Transverse colon (tissue), 4 donors: ENCODE measurements around the gene TEKT2. TPM values are rescaled to one million over a fixed set of nuclear protein-coding genes. Genes with fewer than 3 reads are reported as not detected.

ENCODE experiments used
- DNase-seq: peaks from one replicate; pipeline ENCODE4 v3.0.0-alpha.2; 2019
- H3K27ac ChIP-seq, 4 donors: fragments of 200-600 bp; sonication (generic); 2 replicates each; pipeline ENCODE4 v1.5.1; 2016 to 2018; ENCODE audit warnings: inconsistent platforms in 4 of 4
- H3K27me3 ChIP-seq: fragments of 200-600 bp; sonication (generic); 2 replicates; pipeline ENCODE4 v1.5.1; 2017; ENCODE audit warnings: inconsistent platforms
- H3K36me3 ChIP-seq, 4 donors: fragments of 200-600 bp; sonication (generic); 2 replicates each; pipeline ENCODE4 v1.5.1; 2017 to 2019; ENCODE audit warnings: inconsistent platforms in 4 of 4
- H3K4me1 ChIP-seq, 4 donors: fragments of 200-600 bp; sonication (generic); 2 replicates each; pipeline ENCODE4 v1.5.1; 2017 to 2020; ENCODE audit warnings: inconsistent platforms in 4 of 4
- H3K4me3 ChIP-seq, 4 donors: fragments of 200-600 bp; sonication (generic); 1 replicate in 1 of 4; 2 replicates in 3 of 4; pipeline versions ENCODE4 v1.5.1 to v1.6.1; 2017 to 2019; ENCODE audit warnings: inconsistent platforms in 4 of 4
- H3K9me3 ChIP-seq, 2 donors: fragments of 200-600 bp; sonication (generic); 2 replicates each; pipeline ENCODE4 v1.5.1; 2017 to 2019; ENCODE audit warnings: inconsistent platforms in 2 of 2
- EP300 ChIP-seq: sonication (generic); formaldehyde crosslinking; IDR thresholded peaks from one replicate; pipeline ENCODE4 v1.6.1; 2017; ENCODE audit warnings: antibody characterized with exemption, low read depth
- POLR2A ChIP-seq: fragments of 450-650 bp; IDR thresholded peaks from one replicate; pipeline ENCODE4 v1.6.1; 2016; ENCODE audit warnings: antibody characterized with exemption, mild to moderate bottlenecking, moderate library complexity
- POLR2AphosphoS5 ChIP-seq, 3 donors: sonication (generic); formaldehyde crosslinking; IDR thresholded peaks; one replicate each; pipeline ENCODE4 v1.6.1; 2016; ENCODE audit warnings: antibody characterized with exemption in 3 of 3
- WGBS, 2 donors: methylation state at CpG; one replicate each; pipeline ENCODE4 v1.1.5; 2018; ENCODE audit warnings: low coverage in 1 of 2; 5-methylcytosine and 5-hydroxymethylcytosine counted together
- in situ Hi-C, 4 donors: fragments of 200-750 bp; cut with MboI; loops; one replicate each; pipeline versions ENCODE4 v1.15.0 to v1.15.1; 2017; ENCODE audit warnings: low sequenced_read_pairs in 3 of 4, low pct_ligation_motif_present in 1 of 4, low pct_unique_long_range_greater_than_20kb in 1 of 4
- intact Hi-C: fragments of 100-400 bp; cut with DNase I; formaldehyde crosslinking; loops from one replicate; pipeline ENCODE4 v1.15.1; 2023; ENCODE audit warnings: low total_unique reads
- total RNA-seq, 4 donors: library from RNA; depleted of rRNA; stranded (reverse); fragments of >200 nt; gene quantifications; one replicate each; pipeline ENCODE4 v1.1.0, GENCODE V29; 2016
- TF ChIP-seq, protein P1 (sequence below), 5 experiments: fragments of 200-600 bp in 3 of 5; fragments of 450-650 bp in 2 of 5; sonication (generic) in 3 of 5; IDR thresholded peaks; 1 replicate in 2 of 5; 2 replicates in 3 of 5; pipeline ENCODE4 v1.5.1; 2016 to 2017; ENCODE audit warnings: antibody characterized with exemption in 5 of 5, inconsistent platforms in 3 of 5, mild to moderate bottlenecking in 2 of 5, moderate library complexity in 1 of 5

Gene TEKT2
- total RNA-seq, 4 donors from 2014 or later, result not detected

DNA sequence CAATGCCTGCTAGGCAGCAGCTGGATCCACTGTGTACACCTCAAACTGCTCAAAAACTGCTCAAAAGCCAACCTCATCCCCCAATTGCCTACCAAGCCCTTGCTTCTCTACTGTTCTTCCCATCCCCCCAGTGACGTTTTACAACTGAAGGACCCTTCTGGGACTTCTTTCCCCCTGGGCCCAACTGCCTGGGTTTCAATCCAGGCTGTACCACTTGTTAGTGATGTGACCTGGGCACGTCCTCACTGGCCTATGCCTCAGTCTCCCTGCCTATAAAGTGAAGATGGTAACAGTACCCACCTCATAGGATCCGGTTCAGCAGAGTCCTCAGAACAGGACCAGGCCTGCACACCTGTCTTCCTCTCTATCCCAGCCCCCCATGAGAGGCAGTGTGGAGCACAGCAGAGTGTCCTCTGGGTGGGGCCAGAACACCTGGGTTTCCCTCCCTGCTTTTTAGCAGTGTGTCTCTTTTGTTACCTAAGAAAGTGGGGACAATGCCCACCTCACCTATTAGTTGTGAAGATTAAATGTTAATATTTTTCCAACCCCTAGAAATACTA is 1.9 kb upstream of the TEKT2 start:
- H3K36me3 ChIP-seq, result no peaks in the 10 kb centered on the region
- no peak for DNase-seq
- no peak for TF ChIP-seq POLR2A
- TF ChIP-seq, protein P1, sequence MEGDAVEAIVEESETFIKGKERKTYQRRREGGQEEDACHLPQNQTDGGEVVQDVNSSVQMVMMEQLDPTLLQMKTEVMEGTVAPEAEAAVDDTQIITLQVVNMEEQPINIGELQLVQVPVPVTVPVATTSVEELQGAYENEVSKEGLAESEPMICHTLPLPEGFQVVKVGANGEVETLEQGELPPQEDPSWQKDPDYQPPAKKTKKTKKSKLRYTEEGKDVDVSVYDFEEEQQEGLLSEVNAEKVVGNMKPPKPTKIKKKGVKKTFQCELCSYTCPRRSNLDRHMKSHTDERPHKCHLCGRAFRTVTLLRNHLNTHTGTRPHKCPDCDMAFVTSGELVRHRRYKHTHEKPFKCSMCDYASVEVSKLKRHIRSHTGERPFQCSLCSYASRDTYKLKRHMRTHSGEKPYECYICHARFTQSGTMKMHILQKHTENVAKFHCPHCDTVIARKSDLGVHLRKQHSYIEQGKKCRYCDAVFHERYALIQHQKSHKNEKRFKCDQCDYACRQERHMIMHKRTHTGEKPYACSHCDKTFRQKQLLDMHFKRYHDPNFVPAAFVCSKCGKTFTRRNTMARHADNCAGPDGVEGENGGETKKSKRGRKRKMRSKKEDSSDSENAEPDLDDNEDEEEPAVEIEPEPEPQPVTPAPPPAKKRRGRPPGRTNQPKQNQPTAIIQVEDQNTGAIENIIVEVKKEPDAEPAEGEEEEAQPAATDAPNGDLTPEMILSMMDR (IDR thresholded peaks at IDR 0.05), result no peak
- TF ChIP-seq POLR2AphosphoS5 (IDR thresholded peaks at IDR 0.05), result no peak
- TF ChIP-seq EP300, result no peak
- peaks cover 0 to 13% (median 9%) of the 10 kb centered on the region in 4 donors for H3K4me1 ChIP-seq
- H3K27me3 ChIP-seq, result peaks cover 17% of the 10 kb centered on the region
- 61% methylated on average over 3 of the region's 3 CpGs; no CpG with 5 or more reads in 1 of the 2 donors for WGBS, 2 donors
- no peak overlapping the region for H3K4me3 ChIP-seq
- no peaks in the 10 kb centered on the region for H3K9me3 ChIP-seq
- H3K27ac ChIP-seq, result no peak overlapping the region
- in situ Hi-C loops, result no loop called here
- intact Hi-C loops, result no loop called here

DNA sequence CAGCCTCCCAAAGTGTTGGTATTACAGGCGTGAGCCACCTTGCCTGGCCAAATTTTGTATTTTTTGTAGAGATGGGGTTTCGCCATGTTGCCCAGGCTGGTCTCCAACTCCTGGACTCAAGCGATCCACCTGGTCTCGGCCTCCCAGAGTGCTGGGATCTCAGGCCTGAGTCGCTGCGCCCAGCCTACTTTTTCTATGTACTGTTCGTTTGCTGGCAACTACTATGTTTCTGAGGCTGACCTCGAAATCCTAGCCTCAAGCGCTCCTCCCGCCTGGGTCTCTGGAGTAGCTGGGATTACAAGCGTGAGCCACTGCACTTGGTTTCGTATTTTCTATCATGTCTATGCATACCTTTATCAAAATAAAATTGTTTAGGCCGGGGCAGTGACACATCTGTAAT is 675 bp upstream of the TEKT2 start:
- in situ Hi-C loops (no loop called here), intact Hi-C loops (no loop called here)
- peaks cover 17% of the 10 kb centered on the region for H3K27me3 ChIP-seq
- H3K9me3 ChIP-seq, result no peaks in the 10 kb centered on the region
- no peak overlapping the region for H3K27ac ChIP-seq
- TF ChIP-seq POLR2A (no peak), POLR2AphosphoS5 (IDR thresholded peaks at IDR 0.05) (no peak), EP300 (no peak)
- TF ChIP-seq, protein P1 (IDR thresholded peaks at IDR 0.05), result no peak
- no peak for DNase-seq
- no peak overlapping the region for H3K4me3 ChIP-seq
- WGBS, 2 donors, result 73 to 92% methylated on average over 4 to 13 of the region's 13 CpGs
- H3K4me1 ChIP-seq, result peaks cover 2 to 15% (median 11%) of the 10 kb centered on the region in 4 donors
- H3K36me3 ChIP-seq, result no peaks in the 10 kb centered on the region

- H3K4me1 ChIP-seq, result peaks cover 5 to 22% (median 17%) of the 10 kb centered on the region in 4 donors
- DNase-seq, result peak; percentile 7
- no peak for TF ChIP-seq POLR2AphosphoS5 (IDR thresholded peaks at IDR 0.05)
- TF ChIP-seq EP300, result no peak
- TF ChIP-seq, protein P1 (IDR thresholded peaks at IDR 0.05), result no peak
- no peak for TF ChIP-seq POLR2A
- H3K36me3 ChIP-seq, result no peaks in the 10 kb centered on the region
- H3K27me3 ChIP-seq, result peaks cover 17% of the 10 kb centered on the region
- in situ Hi-C loops, result no loop called here
- peak overlapping the region in 3 of 4 donors; percentile 34 to 52 (median 34) for H3K4me3 ChIP-seq
- 11 to 58% methylated on average over 5 to 19 of the region's 19 CpGs for WGBS, 2 donors
- intact Hi-C loops, result no loop called here
- H3K9me3 ChIP-seq, result no peaks in the 10 kb centered on the region
- H3K27ac ChIP-seq, result peak overlapping the region in 1 of 4 donors; percentile 24
Measured at GRCh38 chr1:36084497-36085115, 712 bp downstream of the TEKT2 start.

GRCh38 chr1:36085126-36085525 is 1.2 kb downstream of the TEKT2 start:
- Histone ChIP-seq H3K4me1 (peaks cover 10 to 27% (median 22%) of the 10 kb centered on the region in 4 donors), H3K27ac (no peak overlapping the region), H3K27me3 (peaks cover 17% of the 10 kb centered on the region), H3K36me3 (no peaks in the 10 kb centered on the region), H3K4me3 (no peak overlapping the region), H3K9me3 (no peaks in the 10 kb centered on the region)
- no peak for DNase-seq
- intact Hi-C loops, result no loop called here
- no peak for TF ChIP-seq POLR2AphosphoS5 (IDR thresholded peaks at IDR 0.05)
- 60 to 93% methylated on average over 1 to 9 of the region's 9 CpGs for WGBS, 2 donors
- in situ Hi-C loops, result no loop called here
